Stimulated activated CD8-positive, alpha-beta memory T cell treated with anti-CD3 and anti-CD28 coated beads, Interleukin-7, amount 100 ng/mL, for 4 hours (primary cell): ENCODE measurements around the gene BICC1.

Experiments
- DNase-seq, 2 donors: peaks; one replicate each; pipeline ENCODE4 v3.0.0-alpha.2; 2020; ENCODE audit warnings: low read depth in 2 of 2

The BICC1 gene

DNA sequence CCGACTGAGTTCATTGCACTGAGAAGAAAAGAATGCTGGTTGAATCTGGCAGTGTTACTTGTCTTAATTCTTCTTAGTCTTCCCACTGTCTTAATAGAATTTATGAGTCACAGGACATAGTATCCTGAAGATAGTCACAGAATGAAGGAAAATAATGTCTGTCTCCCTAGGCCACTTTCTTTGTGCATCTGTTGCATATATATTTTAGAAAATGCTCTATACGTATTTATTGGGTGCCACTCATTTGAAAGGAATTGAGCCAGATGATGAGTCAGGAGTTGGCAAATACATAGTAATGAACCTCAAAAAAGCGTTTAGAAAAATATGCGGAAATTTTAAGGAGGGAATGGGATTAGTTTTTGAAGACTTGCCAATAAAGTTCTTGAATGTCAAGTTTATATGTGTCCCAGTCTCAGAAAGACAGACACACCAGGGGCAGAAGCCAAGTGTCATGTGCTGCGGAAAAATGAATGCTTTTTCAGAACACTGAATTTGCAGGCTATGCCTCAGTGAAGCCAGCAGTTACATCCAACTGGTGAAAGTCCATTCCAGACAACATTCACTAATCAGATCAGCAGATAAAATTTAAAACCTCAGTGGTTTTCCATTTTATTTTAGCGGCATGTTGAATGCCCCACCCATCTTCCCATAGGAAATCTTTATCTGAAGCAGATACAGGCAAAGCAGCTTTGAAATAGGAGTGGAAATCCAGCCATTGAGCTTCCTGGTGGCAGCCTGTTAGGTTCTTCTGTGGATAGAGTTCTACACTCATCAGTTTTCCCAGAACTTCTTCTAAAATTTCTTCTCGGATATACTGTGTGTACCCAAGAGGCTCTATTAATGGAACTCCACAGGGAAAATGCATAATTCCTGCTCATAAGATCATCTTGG, 308.4 kb downstream of the BICC1 start:
- DNase-seq = no peak

DNA sequence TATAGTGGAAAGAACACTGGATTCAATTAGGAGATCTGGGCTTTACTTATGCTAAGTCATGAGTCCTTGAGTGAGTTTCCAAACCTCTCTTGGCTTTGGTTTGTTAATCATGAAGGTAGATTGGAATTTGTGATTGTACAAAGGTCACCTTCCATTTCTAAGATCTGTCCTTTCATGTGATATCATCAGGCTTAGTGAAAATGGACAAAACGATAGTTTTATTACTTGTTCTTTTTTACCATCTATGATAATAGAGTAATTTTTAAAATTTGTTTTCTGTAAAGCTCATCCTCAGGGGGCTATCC, 309.0 kb downstream of the BICC1 start:
- no peak for DNase-seq

- no peak for DNase-seq
Measured at GRCh38 chr10:58823983-58824382, 311.3 kb downstream of the BICC1 start.

GRCh38 chr10:58824396-58824795, 311.7 kb downstream of the BICC1 start:
- no peak for DNase-seq

GRCh38 chr10:58826694-58827093, 314.0 kb downstream of the BICC1 start:
- DNase-seq = no peak

- DNase-seq = no peak
Measured at GRCh38 chr10:58827381-58827780, 314.7 kb downstream of the BICC1 start.

DNA sequence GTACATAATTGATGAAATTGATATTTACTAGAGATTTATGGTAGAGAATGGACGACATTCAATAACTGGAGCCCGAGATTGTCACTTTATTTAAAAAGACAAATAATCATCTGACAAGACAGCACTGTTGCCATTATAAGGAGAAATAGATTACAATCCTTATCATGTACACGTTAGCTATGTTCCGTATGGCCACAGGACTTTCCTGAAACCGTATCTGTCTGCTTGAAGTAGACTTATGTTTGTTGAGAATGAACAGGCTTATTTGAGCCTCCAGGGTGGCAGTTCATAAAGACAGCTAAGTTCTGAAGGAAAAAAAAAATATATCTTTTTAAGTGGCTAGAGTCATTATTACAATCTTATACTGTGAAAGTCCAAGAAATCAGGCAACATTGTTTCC, 317.2 kb downstream of the BICC1 start:
- DNase-seq = no peak

DNA sequence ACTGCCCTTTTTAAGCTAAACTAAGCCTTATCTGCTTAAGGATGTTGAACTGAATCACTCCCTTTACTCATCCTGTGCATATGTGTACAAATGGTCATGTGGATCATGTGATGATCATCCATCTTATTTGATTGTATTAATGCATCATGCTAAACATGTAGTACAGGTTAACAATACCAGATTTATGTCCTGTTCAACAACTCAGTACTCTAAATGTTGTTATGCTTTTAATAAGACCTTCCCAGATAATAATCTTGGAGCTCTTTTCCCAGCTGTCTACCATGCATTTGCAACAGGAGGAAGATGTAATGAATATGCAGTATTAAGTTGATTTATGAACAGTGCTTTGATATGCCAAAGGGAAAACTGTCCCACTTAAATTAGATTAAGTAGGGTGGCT, 318.0 kb downstream of the BICC1 start:
- no peak for DNase-seq

GRCh38 chr10:58833771-58834561, 321.3 kb downstream of the BICC1 start:
- DNase-seq = no peak

GRCh38 chr10:58836176-58836700, 323.6 kb downstream of the BICC1 start:
- DNase-seq = no peak

DNA sequence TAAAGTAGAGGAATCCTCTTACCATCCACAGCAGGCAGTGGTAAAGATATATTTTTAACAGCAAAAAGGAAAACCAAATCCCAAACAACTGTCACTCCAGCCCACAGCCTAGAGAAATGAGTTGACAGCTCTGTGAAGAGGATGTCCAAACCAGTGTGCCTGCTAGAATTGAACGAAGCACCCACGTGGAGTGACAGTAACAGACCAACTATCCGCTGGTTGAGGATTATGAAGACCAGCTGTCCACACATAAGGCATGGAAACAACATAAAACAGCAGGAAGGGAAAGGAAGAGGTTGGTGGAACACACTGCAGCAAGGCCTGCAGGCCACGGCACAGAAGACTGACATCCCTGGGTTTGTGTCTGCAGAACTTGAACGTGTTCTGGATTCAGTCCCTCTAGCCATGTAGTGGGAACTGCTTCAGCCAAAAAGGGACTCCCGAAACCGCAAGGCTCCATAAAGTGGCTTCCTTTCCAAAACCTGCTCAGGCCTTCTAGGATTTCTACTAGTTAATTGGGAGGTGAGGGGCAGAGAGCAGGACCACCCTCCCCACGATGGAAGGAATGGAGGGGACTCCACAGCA, 324.4 kb downstream of the BICC1 start:
- DNase-seq = no peak

DNA sequence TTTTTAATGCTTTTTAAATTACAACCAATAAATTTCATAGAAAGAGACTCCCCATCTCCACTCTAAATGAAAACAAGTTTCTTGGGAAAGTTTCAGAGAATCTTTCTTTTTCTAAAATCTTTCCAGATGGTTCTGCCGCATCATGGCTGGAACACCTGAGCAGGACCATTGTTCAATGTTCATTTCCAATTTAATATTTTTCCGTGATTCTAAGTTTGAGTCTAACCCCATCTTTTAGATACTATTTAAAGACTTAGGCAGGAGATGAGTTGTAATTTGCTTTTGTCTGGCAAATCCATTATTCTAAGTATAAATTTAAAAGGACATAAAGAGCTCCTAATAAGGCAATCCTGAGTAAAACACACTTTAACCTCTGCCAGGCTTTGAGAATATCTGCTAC, 325.2 kb downstream of the BICC1 start:
- no peak for DNase-seq

DNA sequence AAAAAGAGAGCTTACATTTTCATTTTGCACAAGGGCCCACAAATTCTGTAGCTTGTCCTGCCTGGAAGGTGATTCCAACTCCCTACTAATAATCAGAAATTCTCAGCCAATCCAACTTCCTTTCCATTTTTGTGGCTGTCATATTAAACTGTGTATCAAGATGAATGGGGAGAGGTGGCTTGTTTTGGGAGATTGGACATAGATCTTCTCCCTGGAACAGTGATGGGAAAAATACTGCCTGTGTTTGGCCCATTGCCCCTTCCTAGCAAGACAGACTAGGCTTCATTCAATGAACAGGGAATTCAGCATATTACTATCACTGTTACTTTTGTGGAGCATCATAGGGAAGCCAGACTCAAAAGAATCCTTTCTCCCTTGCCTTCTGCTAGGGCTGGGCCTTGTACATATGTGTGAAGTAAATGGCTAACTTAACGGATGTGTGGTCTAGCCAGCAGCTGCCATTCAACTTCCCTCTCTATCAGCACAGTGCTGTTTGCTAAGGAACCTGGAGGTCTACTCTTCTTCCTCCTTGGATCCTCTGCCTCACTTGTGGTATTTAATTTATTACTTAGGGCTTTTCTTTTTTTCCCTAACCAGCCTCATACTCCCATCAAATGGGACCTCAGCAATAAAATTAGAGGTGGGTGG, 326.0 kb downstream of the BICC1 start:
- no peak for DNase-seq

DNA sequence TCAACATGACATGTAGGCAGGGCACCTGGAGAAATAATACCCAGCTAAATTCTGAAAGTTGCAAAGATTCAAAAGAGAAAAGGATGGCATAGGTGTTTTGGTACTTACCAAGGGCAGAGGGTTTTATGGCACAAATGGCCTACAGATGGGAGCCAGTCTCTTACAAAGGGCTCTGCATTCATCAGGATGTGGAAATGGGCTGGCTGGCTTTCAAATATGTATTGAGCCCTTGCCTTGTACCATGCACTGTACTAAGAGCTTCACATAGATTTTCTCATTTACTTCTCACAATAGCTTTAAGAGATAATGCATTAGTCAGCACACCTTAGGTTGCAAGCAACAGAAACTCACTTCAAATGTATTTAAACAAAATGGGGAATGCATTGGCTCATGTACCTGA, 327.1 kb downstream of the BICC1 start:
- no peak for DNase-seq

DNA sequence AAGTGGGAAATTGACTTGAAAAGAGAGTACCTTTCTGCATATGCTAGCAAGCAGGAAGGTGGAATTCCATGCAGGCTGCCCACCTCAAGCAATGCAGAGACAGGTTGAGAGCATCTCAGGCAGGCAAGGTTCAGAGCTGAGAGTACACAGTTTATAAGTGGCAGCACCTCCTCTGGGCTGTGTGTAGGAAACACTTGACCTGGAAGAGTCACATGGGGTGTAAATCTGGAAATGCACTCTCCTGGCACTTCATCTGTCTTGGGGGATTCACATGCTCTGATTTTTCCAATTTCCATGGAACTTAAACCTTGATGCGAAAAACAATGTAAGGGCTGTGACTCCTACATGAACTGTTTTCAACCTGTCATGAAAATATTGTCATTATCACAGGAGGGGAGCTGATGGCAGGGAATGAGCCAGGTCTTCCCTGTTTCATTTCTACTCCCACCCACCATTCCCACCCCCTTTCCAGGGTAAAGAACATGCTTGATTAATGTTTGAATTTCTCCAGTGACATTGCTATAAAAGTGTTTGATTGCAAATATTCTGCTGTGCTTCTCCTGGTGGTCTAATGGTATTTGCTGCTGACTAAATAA, 328.3 kb downstream of the BICC1 start:
- no peak for DNase-seq

- no peak for DNase-seq
Measured at GRCh38 chr10:58842860-58843376, 330.2 kb downstream of the BICC1 start.

DNA sequence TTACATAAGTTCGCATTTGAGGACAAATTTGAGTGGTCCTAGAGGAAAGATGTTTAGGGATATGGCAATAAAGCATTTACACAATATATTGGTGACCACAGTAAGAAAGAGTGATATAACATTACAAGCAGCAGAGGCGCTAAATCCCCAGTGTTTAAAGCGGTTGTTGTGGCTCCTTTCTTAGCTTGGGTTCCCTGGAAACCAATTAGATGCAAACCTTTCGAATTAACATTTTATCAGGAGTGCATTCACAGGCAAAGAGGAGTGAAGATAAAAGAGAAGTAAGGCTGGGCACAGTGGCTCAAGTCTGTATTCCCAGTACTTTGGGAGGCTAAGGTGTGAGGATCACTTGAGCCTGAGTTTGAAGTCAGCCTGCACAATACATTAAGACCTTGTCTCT, 331.1 kb downstream of the BICC1 start:
- DNase-seq = no peak

GRCh38 chr10:58844680-58845079, 332.0 kb downstream of the BICC1 start:
- DNase-seq = no peak

DNA sequence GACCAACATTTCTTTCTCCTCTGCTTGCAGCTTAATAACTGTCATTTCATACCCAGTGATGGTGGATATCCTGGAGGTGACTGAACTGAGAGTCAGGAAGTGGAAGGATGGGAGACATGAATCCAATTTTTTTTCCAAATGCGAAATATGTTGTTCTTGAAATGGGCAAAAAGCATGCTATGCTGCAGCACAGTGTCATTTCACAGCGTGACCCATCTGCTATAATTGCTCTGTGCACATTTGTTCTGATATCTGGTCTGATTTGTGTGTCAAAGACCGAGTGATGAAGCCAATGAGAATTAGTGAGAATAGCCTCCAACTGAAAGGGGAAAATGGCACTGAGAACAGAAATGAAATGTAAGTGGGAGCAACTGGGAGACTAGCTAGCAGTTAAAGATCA, 334.2 kb downstream of the BICC1 start:
- no peak for DNase-seq

DNA sequence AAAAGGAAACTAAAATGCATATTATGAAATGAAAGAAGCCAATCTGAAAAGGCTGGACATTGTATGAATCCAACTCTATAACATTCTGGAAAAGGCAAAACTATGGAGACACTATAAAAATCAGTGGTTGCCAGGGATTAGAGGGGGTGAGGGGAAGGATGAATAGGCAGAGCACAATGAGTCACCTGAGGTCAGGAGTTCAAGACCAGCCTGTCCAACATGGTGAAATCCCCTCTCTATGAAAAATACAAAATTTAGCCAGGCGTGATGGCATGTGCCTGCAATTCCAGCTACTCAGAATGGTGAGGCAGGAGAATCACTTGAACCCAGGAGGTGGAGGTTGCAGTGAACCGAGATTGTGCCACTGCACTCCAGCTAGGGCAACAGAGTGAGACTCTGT, 338.9 kb downstream of the BICC1 start:
- no peak for DNase-seq

DNA sequence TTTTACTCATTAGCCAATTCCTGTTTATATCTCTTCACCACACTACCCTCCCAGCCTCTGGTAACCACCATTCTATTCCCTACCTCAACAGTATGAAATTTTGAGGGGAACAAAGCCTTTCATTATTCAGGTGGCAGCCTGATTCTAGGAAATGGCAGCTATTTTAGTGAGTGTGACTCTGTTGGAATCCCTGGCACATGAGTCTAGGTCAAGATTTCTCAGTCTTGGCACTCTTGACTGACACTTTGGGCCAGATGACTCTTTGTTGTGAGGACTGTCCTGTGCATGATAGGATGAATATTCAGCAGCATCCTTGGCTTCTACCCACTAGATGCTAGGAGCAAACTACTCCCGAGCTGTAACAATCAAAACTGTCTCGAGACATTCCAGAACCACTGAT, 341.0 kb downstream of the BICC1 start:
- DNase-seq = no peak

GRCh38 chr10:58854811-58855210, 342.1 kb downstream of the BICC1 start:
- DNase-seq = no peak
